Measurements from ENCODE around the gene PLA2G6. TPM values are rescaled to one million over a fixed set of nuclear protein-coding genes. Genes with fewer than 3 reads are reported as not detected.

Gene PLA2G6
- total RNA-seq, 1 experiment from 2014 or later = 24.1 TPM

DNA sequence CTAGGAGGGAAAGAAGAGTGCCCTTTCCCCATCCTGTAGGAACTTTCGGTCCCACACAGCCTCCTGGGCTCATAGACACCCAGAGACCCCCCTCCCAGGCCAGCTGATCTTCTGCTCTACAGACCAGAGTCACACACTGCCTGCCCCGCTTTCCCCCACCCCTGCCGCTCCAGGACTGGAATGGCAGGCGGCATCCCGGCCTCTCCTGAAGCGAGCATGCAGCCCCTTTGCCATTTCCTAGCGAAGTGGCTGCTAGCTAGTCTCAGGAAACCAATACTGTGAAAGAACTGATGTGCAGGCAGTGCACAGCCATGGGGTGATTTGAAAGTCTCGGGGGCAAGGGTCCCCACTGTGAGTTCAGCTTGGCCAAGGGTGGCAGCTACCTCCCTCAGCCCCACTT, 116.1 kb downstream of the PLA2G6 start:
- H3K27me3 ChIP-seq (ENCODE audit: insufficient read depth, low read length) = no peaks in the 10 kb centered on the region
- no peak overlapping the region for H2BK120ac ChIP-seq (ENCODE audit: low read depth, low read length, poor library complexity, severe bottlenecking)
- no peak overlapping the region for H3K27ac Mint-ChIP-seq
- H3K27ac ChIP-seq (ENCODE audit: insufficient read length, low read depth, low read length) = no peak overlapping the region
- no peaks in the 10 kb centered on the region for H4K20me1 ChIP-seq (ENCODE audit: control insufficient read depth, insufficient read depth, insufficient read length)
- no peaks in the 10 kb centered on the region for H3K23me2 ChIP-seq (ENCODE audit: insufficient read length, low read depth, low read length, poor library complexity, severe bottlenecking)
- H3K56ac ChIP-seq (ENCODE audit: insufficient read length, low read depth, low read length) = no peak overlapping the region
- H3K9me3 Mint-ChIP-seq = no peaks in the 10 kb centered on the region
- no peak overlapping the region for H2BK12ac ChIP-seq (ENCODE audit: insufficient read length, low read depth, low read length)
- no peak overlapping the region for H2BK20ac ChIP-seq (ENCODE audit: low read depth, low read length, poor library complexity, severe bottlenecking)
- TF ChIP-seq, protein P1, sequence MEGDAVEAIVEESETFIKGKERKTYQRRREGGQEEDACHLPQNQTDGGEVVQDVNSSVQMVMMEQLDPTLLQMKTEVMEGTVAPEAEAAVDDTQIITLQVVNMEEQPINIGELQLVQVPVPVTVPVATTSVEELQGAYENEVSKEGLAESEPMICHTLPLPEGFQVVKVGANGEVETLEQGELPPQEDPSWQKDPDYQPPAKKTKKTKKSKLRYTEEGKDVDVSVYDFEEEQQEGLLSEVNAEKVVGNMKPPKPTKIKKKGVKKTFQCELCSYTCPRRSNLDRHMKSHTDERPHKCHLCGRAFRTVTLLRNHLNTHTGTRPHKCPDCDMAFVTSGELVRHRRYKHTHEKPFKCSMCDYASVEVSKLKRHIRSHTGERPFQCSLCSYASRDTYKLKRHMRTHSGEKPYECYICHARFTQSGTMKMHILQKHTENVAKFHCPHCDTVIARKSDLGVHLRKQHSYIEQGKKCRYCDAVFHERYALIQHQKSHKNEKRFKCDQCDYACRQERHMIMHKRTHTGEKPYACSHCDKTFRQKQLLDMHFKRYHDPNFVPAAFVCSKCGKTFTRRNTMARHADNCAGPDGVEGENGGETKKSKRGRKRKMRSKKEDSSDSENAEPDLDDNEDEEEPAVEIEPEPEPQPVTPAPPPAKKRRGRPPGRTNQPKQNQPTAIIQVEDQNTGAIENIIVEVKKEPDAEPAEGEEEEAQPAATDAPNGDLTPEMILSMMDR (conservative IDR thresholded peaks at IDR 0.05) = no peak
- no peak overlapping the region for H3K9ac ChIP-seq (ENCODE audit: extremely low read depth, insufficient read length, low read length)
- no peak overlapping the region for H3K4ac ChIP-seq (ENCODE audit: low read depth, low read length)
- H3K14ac ChIP-seq (ENCODE audit: insufficient read depth, low read length) = no peak overlapping the region
- no CpG with 5 or more reads among the region's 8 CpGs for WGBS (ENCODE audit: extremely low coverage, insufficient read length, low lambda C conversion rate)
- H3K23ac ChIP-seq (ENCODE audit: insufficient read length, low read depth, low read length) = no peak overlapping the region
- no peak overlapping the region for H2BK15ac ChIP-seq (ENCODE audit: low read depth, low read length)
- no peak overlapping the region for H4K8ac ChIP-seq (replicated peaks; ENCODE audit: insufficient read length, low read depth, low read length)
- no peak overlapping the region for H2AFZ ChIP-seq (ENCODE audit: low read length)
- H3K4me3 Mint-ChIP-seq = no peak overlapping the region
- H3K4me1 ChIP-seq (ENCODE audit: insufficient read depth, low read length) = no peaks in the 10 kb centered on the region
- H3K4me2 ChIP-seq (ENCODE audit: insufficient read depth, insufficient read length, low read length) = no peak overlapping the region
- no peak overlapping the region for H4K91ac ChIP-seq (ENCODE audit: insufficient read length, low read depth, low read length)
- H2BK5ac ChIP-seq (ENCODE audit: insufficient read length, low read length) = no peak overlapping the region
- no peak for DNase-seq
- no peak overlapping the region for H4K5ac ChIP-seq (ENCODE audit: insufficient read length, low read depth, low read length)
- H3K36me3 Mint-ChIP-seq (ENCODE audit: insufficient read depth in 1 of 3, low read depth in 3 of 3) = peaks cover 8 to 69% (median 63%) of the 10 kb centered on the region in 3 experiments
- H3T11ph ChIP-seq (ENCODE audit: low read length) = no peak overlapping the region
- H3K79me2 ChIP-seq (ENCODE audit: insufficient read depth, low read length) = no peaks in the 10 kb centered on the region
- no peaks in the 10 kb centered on the region for H3K79me1 ChIP-seq (ENCODE audit: insufficient read depth, low read depth, low read length, poor library complexity, severe bottlenecking)
- H2AK5ac ChIP-seq (ENCODE audit: insufficient read length, low read length) = no peak overlapping the region
- H3K27me3 Mint-ChIP-seq (ENCODE audit: low read depth) = no peaks in the 10 kb centered on the region
- peaks cover 0 to 4% of the 10 kb centered on the region in 2 experiments; a peak in 1 of 4 replicates for H3K4me1 Mint-ChIP-seq
- no peak overlapping the region for H3K18ac ChIP-seq (ENCODE audit: insufficient read length, low read depth, low read length)
- no peaks in the 10 kb centered on the region for H3K9me3 ChIP-seq (ENCODE audit: control insufficient read depth, low read depth, low read length)

Measured in H9 (cell line).